Activated CD4-positive, alpha-beta T cell treated with anti-CD3 and anti-CD28 coated beads, Interleukin-2, amount 10 ng/mL, durations not matched to agents 24 days and 14 days (primary cell): ENCODE results near the gene DRD3. TPM values are rescaled to one million over a fixed set of nuclear protein-coding genes. Genes with fewer than 3 reads are reported as not detected.

Experiments
- DNase-seq: peaks from one replicate; pipeline ENCODE4 v3.0.0; 2022
- H3K27ac Mint-ChIP-seq: one replicate; pipeline ENCODE4 v1.8.0; 2022; ENCODE audit warnings: mild to moderate bottlenecking, mixed read lengths
- H3K27me3 Mint-ChIP-seq: one replicate; pipeline ENCODE4 v1.8.0; 2022; ENCODE audit warnings: mixed read lengths
- H3K36me3 Mint-ChIP-seq: one replicate; pipeline ENCODE4 v1.8.0; 2022; ENCODE audit warnings: low read depth, mild to moderate bottlenecking, mixed read lengths
- H3K4me1 Mint-ChIP-seq: one replicate; pipeline ENCODE4 v1.8.0; 2021; ENCODE audit warnings: mixed read lengths
- H3K4me3 Mint-ChIP-seq: one replicate; pipeline ENCODE4 v1.8.0; 2022; ENCODE audit warnings: mild to moderate bottlenecking, moderate library complexity, mixed read lengths
- H3K9me3 Mint-ChIP-seq: one replicate; pipeline ENCODE4 v1.8.0; 2021; ENCODE audit warnings: mixed read lengths
- intact Hi-C: fragments of 100-400 bp; cut with micrococcal nuclease; formaldehyde crosslinking; loops from one replicate; pipeline ENCODE4 v1.15.1; 2023
- total RNA-seq: library from RNA; stranded (reverse); gene quantifications from 2 replicates; pipeline ENCODE4 v1.2.3, GENCODE V29; 2022

The DRD3 gene
- total RNA-seq = not detected in 2 replicates

DNA sequence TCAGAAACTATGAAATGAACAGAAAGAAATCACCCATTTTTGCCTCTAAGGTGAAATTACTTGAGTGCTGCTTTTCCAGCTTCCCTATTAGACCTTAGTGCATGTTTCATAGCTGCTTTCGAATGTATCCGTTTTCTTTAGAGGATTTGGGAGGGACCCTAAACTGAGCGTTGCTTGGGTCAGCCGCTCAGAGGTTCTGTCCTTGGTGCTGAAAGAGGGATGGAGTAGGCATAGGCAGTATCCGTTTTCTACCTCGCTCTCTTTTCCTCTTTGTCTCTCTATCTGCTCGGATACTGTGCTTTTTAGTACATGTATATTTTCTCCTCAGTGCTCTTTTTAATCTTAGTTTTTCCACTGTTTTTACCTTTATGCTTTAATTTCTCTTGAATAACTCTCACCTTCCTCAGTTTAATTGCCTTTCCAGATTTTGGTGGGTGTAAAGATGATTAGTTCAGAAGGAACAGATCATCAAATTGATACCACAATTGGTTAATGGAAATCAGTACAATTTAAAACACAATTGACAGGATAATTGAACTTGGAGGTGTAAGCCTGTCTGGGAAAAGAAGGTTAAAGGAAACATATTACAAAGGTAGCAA, at the start of gene DRD3:
TSS of gene DRD3 (minus strand) at position 283 of the 599 bp plus-strand sequence. CDS start 7,060 bp downstream, outside the sequence.
- peak; percentile 72 for DNase-seq
- no peak within 1 kb of the TSS for H3K27ac Mint-ChIP-seq
- H3K36me3 Mint-ChIP-seq = no peaks in the 10 kb centered on the region
- peaks cover 2% of the 10 kb centered on the region for H3K4me1 Mint-ChIP-seq
- H3K27me3 Mint-ChIP-seq = peaks cover 19% of the 10 kb centered on the region
- intact Hi-C loops = no loop called here
- peaks cover 6% of the 10 kb centered on the region for H3K9me3 Mint-ChIP-seq
- H3K4me3 Mint-ChIP-seq = no peak within 1 kb of the TSS

DNA sequence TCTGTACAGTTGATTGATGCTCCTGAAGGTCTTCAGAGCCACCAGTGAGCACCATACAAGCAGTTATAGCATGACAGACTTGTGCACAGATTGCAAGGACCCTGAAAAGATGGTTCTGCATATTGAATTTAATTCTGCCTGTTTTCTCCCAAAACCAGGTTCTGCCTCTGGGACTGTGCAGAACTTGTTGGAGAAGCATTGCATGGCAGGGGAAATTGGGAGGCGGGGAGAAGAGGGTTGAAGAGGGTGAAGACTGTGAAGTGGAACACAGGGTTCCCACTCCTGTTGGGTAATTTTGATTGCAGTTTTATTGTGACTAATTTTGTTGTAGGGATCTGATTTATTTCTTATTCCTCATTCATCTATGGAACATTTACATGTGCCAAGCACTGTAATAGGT, 48.2 kb upstream of the DRD3 start:
- no peaks in the 10 kb centered on the region for H3K27me3 Mint-ChIP-seq
- DNase-seq = no peak
- no peak overlapping the region for H3K4me3 Mint-ChIP-seq
- H3K27ac Mint-ChIP-seq = no peak overlapping the region
- peaks cover 36% of the 10 kb centered on the region for H3K4me1 Mint-ChIP-seq
- H3K9me3 Mint-ChIP-seq = peaks cover 12% of the 10 kb centered on the region
- peaks cover 28% of the 10 kb centered on the region for H3K36me3 Mint-ChIP-seq
- intact Hi-C loops = loop anchor here (10.0 kb wide), 1 partner anchor 1558 kb away; no protein-coding TSS in a partner anchor

GRCh38 chr3:114226313-114226712, 47.5 kb upstream of the DRD3 start:
- intact Hi-C loops = loop anchor here (10.0 kb wide), 1 partner anchor 1558 kb away; no protein-coding TSS in a partner anchor
- Mint-ChIP-seq H3K4me1 (peaks cover 39% of the 10 kb centered on the region), H3K36me3 (peaks cover 28% of the 10 kb centered on the region)

GRCh38 chr3:114223143-114223542, 44.3 kb upstream of the DRD3 start:
- intact Hi-C loops = loop anchor here (1.0 to 10.0 kb wide), 4 partner anchors 8 to 1562 kb away; no protein-coding TSS in a partner anchor
- Mint-ChIP-seq H3K4me3 (peak overlapping the region; percentile 24), H3K36me3 (peaks cover 30% of the 10 kb centered on the region), H3K27ac (peak overlapping the region; percentile 86), H3K27me3 (no peaks in the 10 kb centered on the region), H3K4me1 (peaks cover 51% of the 10 kb centered on the region), H3K9me3 (peaks cover 13% of the 10 kb centered on the region)
- peak; percentile 73 for DNase-seq

More at GRCh38 chr3:114226313-114226712, 47.5 kb upstream of the DRD3 start:
- Mint-ChIP-seq H3K27me3 (no peaks in the 10 kb centered on the region), H3K27ac (peak overlapping the region; percentile 91), H3K9me3 (peaks cover 12% of the 10 kb centered on the region), H3K4me3 (peak overlapping the region; percentile 63)
- DNase-seq = no peak

DNA sequence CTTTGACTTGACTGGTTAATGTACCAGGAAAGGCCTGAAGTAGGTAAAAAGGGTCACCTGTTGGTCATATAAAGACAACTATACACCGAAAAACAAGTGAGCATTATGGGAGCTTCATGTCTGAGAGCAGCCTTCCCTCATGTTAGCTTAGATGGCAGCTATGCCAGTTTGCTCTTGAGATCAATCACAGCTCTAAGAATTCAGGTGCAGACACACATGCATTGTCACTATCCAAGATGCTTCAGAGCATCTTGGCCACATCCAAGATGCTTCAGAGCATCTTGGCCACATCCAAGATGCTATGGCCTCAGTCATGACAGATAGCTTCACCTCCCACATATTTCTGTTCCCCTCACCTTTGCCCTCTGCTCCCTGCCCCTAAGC, 43.0 kb upstream of the DRD3 start:
- Mint-ChIP-seq H3K36me3 (peaks cover 28% of the 10 kb centered on the region), H3K4me1 (peaks cover 60% of the 10 kb centered on the region), H3K4me3 (peak overlapping the region; percentile 24), H3K9me3 (peaks cover 19% of the 10 kb centered on the region), H3K27me3 (no peaks in the 10 kb centered on the region), H3K27ac (peak overlapping the region; percentile 88)
- intact Hi-C loops = loop anchor here (10.0 kb wide), 1 partner anchor 1563 kb away; no protein-coding TSS in a partner anchor
- no peak for DNase-seq

- peaks cover 25% of the 10 kb centered on the region for H3K36me3 Mint-ChIP-seq
- H3K27ac Mint-ChIP-seq = peak overlapping the region; percentile 88
- H3K4me1 Mint-ChIP-seq = peaks cover 56% of the 10 kb centered on the region
- peak; percentile 86 for DNase-seq
- intact Hi-C loops = loop anchor here (10.0 kb wide), 1 partner anchor 1563 kb away; no protein-coding TSS in a partner anchor
- H3K27me3 Mint-ChIP-seq = no peaks in the 10 kb centered on the region
- peak overlapping the region; percentile 24 for H3K4me3 Mint-ChIP-seq
- H3K9me3 Mint-ChIP-seq = peaks cover 19% of the 10 kb centered on the region
Measured at GRCh38 chr3:114221165-114221880, 42.5 kb upstream of the DRD3 start.

DNA sequence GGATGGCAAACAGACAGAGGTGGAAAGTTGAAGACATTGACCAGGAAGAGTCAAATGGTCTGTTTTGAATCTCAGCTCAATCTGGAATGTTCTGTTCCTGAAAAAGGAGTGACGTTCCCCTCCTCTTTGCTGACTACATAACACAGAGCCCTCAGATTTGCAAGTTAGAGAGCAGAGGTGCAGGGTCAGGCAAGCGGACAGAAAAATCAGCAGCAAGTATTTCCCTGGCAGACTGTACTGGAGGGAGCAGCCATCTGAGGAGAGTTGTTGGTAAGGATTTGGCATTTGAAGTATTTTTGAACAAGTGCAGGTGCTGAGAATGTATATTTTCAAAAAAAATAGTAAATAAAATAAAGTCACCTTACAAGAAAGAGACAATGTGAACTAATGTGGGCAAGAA, 40.9 kb upstream of the DRD3 start:
- Mint-ChIP-seq H3K4me3 (no peak overlapping the region), H3K36me3 (peaks cover 11% of the 10 kb centered on the region), H3K27me3 (no peaks in the 10 kb centered on the region), H3K4me1 (peaks cover 51% of the 10 kb centered on the region), H3K9me3 (peaks cover 14% of the 10 kb centered on the region), H3K27ac (peak overlapping the region; percentile 50)
- DNase-seq = peak; percentile 51
- intact Hi-C loops = loop anchor here (10.0 kb wide), 2 partner anchors 1205 to 1565 kb away; a partner anchor contains a TSS

- Mint-ChIP-seq H3K27ac (no peak overlapping the region), H3K4me3 (no peak overlapping the region), H3K27me3 (no peaks in the 10 kb centered on the region), H3K4me1 (peaks cover 48% of the 10 kb centered on the region), H3K9me3 (peaks cover 10% of the 10 kb centered on the region), H3K36me3 (peaks cover 4% of the 10 kb centered on the region)
- intact Hi-C loops = loop anchor here (10.0 kb wide), 1 partner anchor 1204 kb away; a partner anchor contains a TSS
- DNase-seq = peak; percentile 53
Measured at GRCh38 chr3:114218578-114219185, 39.8 kb upstream of the DRD3 start.

DNA sequence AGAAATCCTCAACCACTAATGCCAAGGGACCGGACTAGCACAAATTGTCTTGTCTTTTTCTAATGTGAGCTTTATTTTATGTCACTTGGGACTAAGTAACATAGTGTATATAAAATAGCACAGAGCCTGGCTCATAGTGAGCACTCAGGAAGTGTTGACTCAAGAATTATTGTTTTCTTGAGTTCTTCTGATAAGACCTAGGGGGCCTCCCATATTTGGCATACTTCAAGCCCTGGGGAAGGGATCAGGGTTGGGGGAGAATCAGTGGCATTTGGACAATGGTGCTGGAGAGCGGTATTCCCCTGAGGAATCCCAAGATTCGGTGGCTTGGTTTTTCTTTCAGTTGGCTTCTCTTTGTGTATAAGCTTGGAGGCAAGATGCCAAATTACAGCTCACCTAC, 39.2 kb upstream of the DRD3 start:
- Mint-ChIP-seq H3K4me3 (no peak overlapping the region), H3K36me3 (peaks cover 2% of the 10 kb centered on the region), H3K27ac (no peak overlapping the region), H3K27me3 (no peaks in the 10 kb centered on the region), H3K4me1 (peaks cover 44% of the 10 kb centered on the region), H3K9me3 (peaks cover 7% of the 10 kb centered on the region)
- peak; percentile 56 for DNase-seq
- intact Hi-C loops = loop anchor here (10.0 kb wide), 1 partner anchor 1203 kb away; a partner anchor contains a TSS

- H3K4me3 Mint-ChIP-seq = peak overlapping the region; percentile 7
- H3K36me3 Mint-ChIP-seq = peaks cover 2% of the 10 kb centered on the region
- intact Hi-C loops = loop anchor here (10.0 kb wide), 1 partner anchor 1202 kb away; a partner anchor contains a TSS
- H3K27me3 Mint-ChIP-seq = no peaks in the 10 kb centered on the region
- peak; percentile 57 for DNase-seq
- peaks cover 48% of the 10 kb centered on the region for H3K4me1 Mint-ChIP-seq
- no peak overlapping the region for H3K27ac Mint-ChIP-seq
- peaks cover 7% of the 10 kb centered on the region for H3K9me3 Mint-ChIP-seq
Measured at GRCh38 chr3:114217266-114217665, 38.4 kb upstream of the DRD3 start.

DNA sequence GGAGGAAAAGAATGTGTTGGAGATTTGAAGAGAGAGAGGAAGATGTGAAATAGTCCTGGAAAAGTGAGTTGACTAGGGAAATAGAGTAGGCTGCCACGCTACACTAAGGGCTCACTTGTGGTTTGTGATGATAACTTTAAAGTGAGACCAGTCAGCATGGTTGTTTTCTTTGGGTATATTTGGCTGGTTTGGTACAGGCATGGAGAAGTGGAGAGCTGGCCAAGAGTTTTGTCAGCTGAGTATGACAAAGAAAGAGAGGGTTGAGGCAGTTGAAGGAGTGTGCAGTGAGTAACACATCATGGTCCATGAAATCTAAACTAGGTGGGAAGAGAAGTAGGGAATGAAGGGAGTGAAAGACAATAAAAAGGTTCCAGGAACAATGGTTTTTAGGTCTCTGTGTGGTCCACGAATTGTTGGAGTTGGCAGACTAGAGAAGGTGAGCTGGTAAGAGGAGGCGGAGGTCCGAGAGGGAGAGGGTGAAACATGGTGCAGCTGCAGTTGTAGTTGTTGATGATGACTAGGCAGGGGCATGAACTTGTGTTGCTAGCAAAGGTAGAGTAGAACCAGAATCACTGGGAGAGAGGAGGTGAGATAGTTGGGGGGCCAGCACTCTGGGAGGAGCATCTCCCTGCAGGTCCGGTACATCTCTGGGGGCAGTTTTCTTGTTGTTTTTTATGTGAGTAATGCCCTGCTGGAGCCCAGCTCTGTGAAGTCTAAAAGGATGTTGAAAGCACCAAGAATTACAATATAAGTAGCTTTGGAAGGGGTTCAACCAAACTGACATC, 37.5 kb upstream of the DRD3 start:
- H3K4me1 Mint-ChIP-seq = peaks cover 40% of the 10 kb centered on the region
- H3K9me3 Mint-ChIP-seq = peaks cover 7% of the 10 kb centered on the region
- no peak overlapping the region for H3K27ac Mint-ChIP-seq
- intact Hi-C loops = loop anchor here (10.0 kb wide), 1 partner anchor 1202 kb away; a partner anchor contains a TSS
- H3K36me3 Mint-ChIP-seq = peaks cover 2% of the 10 kb centered on the region
- H3K4me3 Mint-ChIP-seq = no peak overlapping the region
- H3K27me3 Mint-ChIP-seq = no peaks in the 10 kb centered on the region
- DNase-seq = peak; percentile 57

- peaks cover 7% of the 10 kb centered on the region for H3K9me3 Mint-ChIP-seq
- H3K27me3 Mint-ChIP-seq = no peaks in the 10 kb centered on the region
- H3K36me3 Mint-ChIP-seq = peaks cover 2% of the 10 kb centered on the region
- peaks cover 29% of the 10 kb centered on the region for H3K4me1 Mint-ChIP-seq
- intact Hi-C loops = loop anchor here (1.0 to 10.0 kb wide), 5 partner anchors 9 to 1200 kb away; partner anchors contain the start of genes ATP6V1A, NAA50 and ZBTB20
- H3K27ac Mint-ChIP-seq = no peak overlapping the region
- no peak overlapping the region for H3K4me3 Mint-ChIP-seq
- peak; percentile 83 for DNase-seq
Measured at GRCh38 chr3:114214542-114215341, 35.9 kb upstream of the DRD3 start.
